H1 (cell line): ENCODE results near the gene MAP2K2. TPM values are rescaled to one million over a fixed set of nuclear protein-coding genes. Genes with fewer than 3 reads are reported as not detected.

ENCODE experiments used
- CTCF ChIA-PET: fragments of 300-600 bp; sonication (Branson Sonifier 250); formaldehyde crosslinking; loops from one replicate; lab custom pipeline; 2021; ENCODE audit not compliant: partially characterized antibody; lab: Charles Lee
- POLR2A ChIA-PET: fragments of 300-600 bp; sonication (Branson Sonifier 250); formaldehyde crosslinking; loops from one replicate; lab custom pipeline; 2021; ENCODE audit warnings: inconsistent platforms; ENCODE audit not compliant: partially characterized antibody; lab: Charles Lee
- DNase-seq, 2 experiments: peaks; one replicate each; pipeline versions ENCODE4 v3.0.0 to v3.0.0-alpha.2; 2010 to 2022; ENCODE audit warnings: low spot score in 2 of 2, low read depth in 1 of 2, mixed read lengths in 1 of 2
- FAIRE-seq: peaks from 2 replicates; lab custom pipeline; 2011; peaks lifted over from hg19 to GRCh38; lab: Jason Lieb, UNC
- H2AFZ ChIP-seq: 2 replicates; pipeline ENCODE4 v1.8.1; 2012; ENCODE audit warnings: low read length, inconsistent platforms
- H2AK5ac ChIP-seq: 2 replicates; pipeline ENCODE4 v1.6.1; 2013; ENCODE audit warnings: low read depth, low read length
- H2BK120ac ChIP-seq: replicated peaks from 2 replicates; pipeline ENCODE3; 2013; ENCODE audit warnings: low read depth, low read length, inconsistent platforms
- H2BK12ac ChIP-seq: 2 replicates; pipeline ENCODE4 v1.6.1; 2013; ENCODE audit warnings: low read depth, low read length
- H2BK15ac ChIP-seq: 2 replicates; pipeline ENCODE4 v1.6.1; 2013; ENCODE audit warnings: low read length
- H2BK20ac ChIP-seq: 2 replicates; pipeline ENCODE4 v1.6.1; 2013; ENCODE audit warnings: low read length
- H2BK5ac ChIP-seq: 2 replicates; pipeline ENCODE4 v1.6.1; 2013; ENCODE audit warnings: low read depth, low read length
- H3K14ac ChIP-seq: 2 replicates; pipeline ENCODE4 v1.6.1; 2013; ENCODE audit warnings: inconsistent platforms; ENCODE audit not compliant: insufficient read length
- H3K18ac ChIP-seq: 2 replicates; pipeline ENCODE4 v1.6.1; 2013; ENCODE audit warnings: low read length; ENCODE audit errors: extremely low read depth
- H3K23ac ChIP-seq: 2 replicates; pipeline ENCODE4 v1.6.1; 2013; ENCODE audit warnings: inconsistent platforms; ENCODE audit not compliant: insufficient read length
- H3K23me2 ChIP-seq: 2 replicates; pipeline ENCODE4 v1.6.1; 2013; ENCODE audit warnings: low read depth, low read length
- H3K27ac ChIP-seq: 2 replicates; pipeline ENCODE4 v1.6.1; 2011; ENCODE audit warnings: low read depth, low read length, inconsistent platforms
- H3K27me3 ChIP-seq, 4 experiments: replicated peaks in 1 of 4; 1 replicate in 1 of 4; 2 replicates in 3 of 4; pipeline versions ENCODE4 v1.6.1 to v1.8.1; 2011 to 2013; ENCODE audit warnings: low read length in 3 of 4, mild to moderate bottlenecking in 3 of 4, inconsistent platforms in 2 of 4, mixed read lengths in 2 of 4, moderate library complexity in 1 of 4; ENCODE audit not compliant: control insufficient read depth in 3 of 4, insufficient read depth in 3 of 4; ENCODE audit errors: extremely low read depth in 1 of 4
- H3K36me3 ChIP-seq, 4 experiments: 2 replicates each; pipeline versions ENCODE4 v1.6.1 to v1.8.1; 2011 to 2013; ENCODE audit warnings: mild to moderate bottlenecking in 4 of 4, low read length in 3 of 4, moderate library complexity in 2 of 4, control low read depth in 1 of 4, inconsistent platforms in 1 of 4; ENCODE audit not compliant: insufficient read depth in 4 of 4, control insufficient read depth in 2 of 4
- H3K4ac ChIP-seq: replicated peaks from 2 replicates; pipeline ENCODE3; 2013; ENCODE audit warnings: low read length, low read depth, mixed read lengths, inconsistent platforms; ENCODE audit not compliant: insufficient read length
- H3K4me1 ChIP-seq, 4 experiments: replicated peaks in 1 of 4; 1 replicate in 1 of 4; 2 replicates in 3 of 4; pipeline versions ENCODE4 v1.6.1 to v1.8.1; 2011 to 2013; ENCODE audit warnings: low read length in 3 of 4, inconsistent platforms in 2 of 4, mixed read lengths in 1 of 4; ENCODE audit not compliant: insufficient read depth in 4 of 4, control insufficient read depth in 3 of 4
- H3K4me2 ChIP-seq, 2 experiments: 2 replicates each; pipeline versions ENCODE4 v1.6.1 to v1.8.1; 2011 to 2013; ENCODE audit warnings: low read depth in 2 of 2, low read length in 2 of 2, control low read depth in 1 of 2, inconsistent platforms in 1 of 2, mild to moderate bottlenecking in 1 of 2; ENCODE audit not compliant: insufficient read depth in 1 of 2
- H3K4me3 ChIP-seq, 4 experiments: fragments of 200-600, 300-600 bp in 1 of 4; sonication (generic), shearing (Covaris generic), sonication (Bioruptor Twin) in 1 of 4; 2 replicates each; pipeline versions ENCODE4 v1.5.1 to v1.8.1; 2011 to 2016; ENCODE audit warnings: low read length in 4 of 4, low read depth in 3 of 4, control low read depth in 2 of 4, inconsistent platforms in 2 of 4, mild to moderate bottlenecking in 2 of 4, mixed read lengths in 1 of 4, moderate library complexity in 1 of 4; ENCODE audit not compliant: insufficient read depth in 2 of 4; ENCODE audit errors: extremely low read depth in 1 of 4
- H3K56ac ChIP-seq: replicated peaks from 2 replicates; pipeline ENCODE3; 2013; ENCODE audit warnings: low read depth, mild to moderate bottlenecking, mixed read lengths, low read length, inconsistent platforms; ENCODE audit not compliant: insufficient read length
- H3K79me1 ChIP-seq: 2 replicates; pipeline ENCODE4 v1.6.1; 2013; ENCODE audit warnings: low read depth, low read length, control low read depth
- H3K79me2 ChIP-seq, 2 experiments: 2 replicates each; pipeline versions ENCODE4 v1.6.1 to v1.8.1; 2012 to 2013; ENCODE audit warnings: low read length in 2 of 2, mild to moderate bottlenecking in 2 of 2, inconsistent platforms in 1 of 2; ENCODE audit not compliant: insufficient read depth in 2 of 2, control insufficient read depth in 1 of 2
- H3K9ac ChIP-seq, 4 experiments: replicated peaks in 1 of 4; 1 replicate in 1 of 4; 2 replicates in 3 of 4; pipeline versions ENCODE4 v1.6.1 to v1.8.1; 2011 to 2013; ENCODE audit warnings: low read depth in 3 of 4, low read length in 3 of 4, control low read depth in 2 of 4, mild to moderate bottlenecking in 2 of 4, moderate library complexity in 2 of 4, inconsistent platforms in 1 of 4; ENCODE audit errors: extremely low read depth in 1 of 4
- H3K9me3 ChIP-seq, 2 experiments: 2 replicates each; pipeline versions ENCODE4 v1.6.1 to v1.8.1; 2012 to 2013; ENCODE audit warnings: mild to moderate bottlenecking in 2 of 2, moderate library complexity in 2 of 2, control low read depth in 1 of 2, inconsistent platforms in 1 of 2, low read depth in 1 of 2, low read length in 1 of 2, mixed read lengths in 1 of 2; ENCODE audit not compliant: insufficient read depth in 2 of 2
- H4K20me1 ChIP-seq, 2 experiments: replicated peaks in 1 of 2; 2 replicates each; pipeline versions ENCODE3 to v1.8.1; 2011 to 2013; ENCODE audit warnings: inconsistent platforms in 2 of 2, low read length in 2 of 2, mild to moderate bottlenecking in 1 of 2; ENCODE audit not compliant: insufficient read depth in 2 of 2, control insufficient read depth in 1 of 2
- H4K5ac ChIP-seq: 2 replicates; pipeline ENCODE4 v1.6.1; 2013; ENCODE audit warnings: low read length, low read depth, mixed read lengths, inconsistent platforms; ENCODE audit not compliant: insufficient read length
- H4K8ac ChIP-seq: 2 replicates; pipeline ENCODE4 v1.8.0; 2013; ENCODE audit warnings: mild to moderate bottlenecking, moderate library complexity, low read length, inconsistent platforms; ENCODE audit not compliant: insufficient read depth; ENCODE audit errors: extremely low read depth
- H4K91ac ChIP-seq: replicated peaks from 2 replicates; pipeline ENCODE3; 2013; ENCODE audit warnings: low read length, mixed read lengths, inconsistent platforms; ENCODE audit not compliant: insufficient read length
- CHD1 ChIP-seq: IDR thresholded peaks from 2 replicates; pipeline ENCODE4 v1.6.1; 2012; ENCODE audit warnings: low read depth, low read length, improper control_type of control experiment
- CHD2 ChIP-seq: IDR thresholded peaks from 2 replicates; pipeline ENCODE4 v1.6.1; 2012; ENCODE audit warnings: low read length, improper control_type of control experiment
- EGR1 ChIP-seq: IDR thresholded peaks from 2 replicates; pipeline ENCODE4 v1.6.1; 2011; ENCODE audit warnings: low read depth, low read length, borderline replicate concordance
- EP300 ChIP-seq, 2 experiments: IDR thresholded peaks; 1 replicate in 1 of 2; 2 replicates in 1 of 2; pipeline ENCODE4 v1.6.1; 2011 to 2012; ENCODE audit warnings: low read depth in 2 of 2, low read length in 2 of 2, mild to moderate bottlenecking in 2 of 2, borderline replicate concordance in 1 of 2, inconsistent platforms in 1 of 2, moderate library complexity in 1 of 2
- FOSL1 ChIP-seq: IDR thresholded peaks from 2 replicates; pipeline ENCODE4 v1.6.1; 2011; ENCODE audit warnings: mild to moderate bottlenecking, low read depth, low read length, moderate library complexity; ENCODE audit not compliant: insufficient read depth
- GTF2F1 ChIP-seq: IDR thresholded peaks from 2 replicates; pipeline ENCODE4 v1.6.1; 2012; ENCODE audit warnings: low read depth, low read length, improper control_type of control experiment, borderline replicate concordance
- HDAC6 ChIP-seq: IDR thresholded peaks from one replicate; pipeline ENCODE4 v1.7.1; 2012; ENCODE audit warnings: low read depth, mild to moderate bottlenecking, inconsistent platforms, low read length, moderate library complexity
- KDM5A ChIP-seq: fragments of 200-600 bp; IDR thresholded peaks from 2 replicates; pipeline ENCODE4 v1.7.1; 2012; ENCODE audit warnings: mild to moderate bottlenecking, low read length, inconsistent platforms, mixed read lengths
- MAFK ChIP-seq: IDR thresholded peaks from 2 replicates; pipeline ENCODE4 v1.6.1; 2012; ENCODE audit warnings: low read depth, mild to moderate bottlenecking, improper control_type of control experiment, low read length
- NANOG ChIP-seq: IDR thresholded peaks from 2 replicates; pipeline ENCODE4 v1.6.1; 2011; ENCODE audit warnings: low read length, low read depth, mild to moderate bottlenecking, inconsistent platforms; ENCODE audit not compliant: insufficient read depth, poor library complexity, severe bottlenecking
- POLR2A ChIP-seq, 2 experiments: IDR thresholded peaks; 1 replicate in 1 of 2; 2 replicates in 1 of 2; pipeline ENCODE4 v1.6.1; 2011; ENCODE audit warnings: low read depth in 2 of 2, low read length in 2 of 2, mild to moderate bottlenecking in 2 of 2; ENCODE audit errors: control extremely low read depth in 1 of 2
- RFX5 ChIP-seq: IDR thresholded peaks from 2 replicates; pipeline ENCODE4 v1.6.1; 2011; ENCODE audit warnings: low read depth, low read length, improper control_type of control experiment, borderline replicate concordance
- SIX5 ChIP-seq: IDR thresholded peaks from 2 replicates; pipeline ENCODE4 v1.6.1; 2011; ENCODE audit warnings: mild to moderate bottlenecking, low read depth, low read length
- SP1 ChIP-seq: IDR thresholded peaks from 2 replicates; pipeline ENCODE4 v1.6.1; 2011; ENCODE audit warnings: low read depth, low read length
- WGBS, 2 experiments: shearing (Covaris generic) in 1 of 2; methylation state at CpG; one replicate each; pipeline versions ENCODE4 v1.1.6 to v1.1.7; 2013 to 2015; ENCODE audit warnings: low lambda C conversion rate in 2 of 2, mixed read lengths in 2 of 2, inconsistent platforms in 1 of 2, low coverage in 1 of 2, missing lambda C conversion rate in 1 of 2; ENCODE audit not compliant: insufficient replicate concordance in 2 of 2, insufficient coverage in 1 of 2, insufficient read length in 1 of 2; ENCODE audit errors: extremely low coverage in 1 of 2, missing lambda C conversion rate in 1 of 2; 5-methylcytosine and 5-hydroxymethylcytosine counted together
- polyA plus RNA-seq, 7 experiments: library from polyadenylated mRNA; depleted of rRNA in 3 of 7; stranded (reverse) in 5 of 7; unstranded in 2 of 7; fragments of >200 nt in 5 of 7; fragments of 200-250 nt in 2 of 7; gene quantifications; 1 replicate in 5 of 7; 2 replicates in 1 of 7; 4 replicates in 1 of 7; pipeline versions ENCODE4 v1.2.1 to v1.2.3, GENCODE V29; 2011 to 2013; ENCODE audit warnings: missing spikeins in 2 of 7, mixed read lengths in 2 of 7
- total RNA-seq: library from RNA; stranded (reverse); fragmentation: NEBNext Ultra II Directional; extraction: Animal tissue kit (Norgen Biotek cat#: 25700); gene quantifications from 2 replicates; pipeline ENCODE4 v1.2.1, GENCODE V29; 2021

Gene MAP2K2
- total and polyA plus RNA-seq, 2 of the 8 experiments (the other 6 are each of a cell fraction or from before 2014, with no cell fraction given), result 111 to 162 TPM

- H3K4me1 ChIP-seq, result no peaks in the 10 kb centered on the region; a peak in 1 of 7 replicates
- H3K23ac ChIP-seq, result no peak overlapping the region
- ChIA-PET POLR2A (interaction anchor here (2.7 kb wide), 1 partner anchor 153 kb away, joined by 9 read pairs; the partner anchor contains the start of gene EEF2), CTCF (interaction anchor here (1.7 to 7.1 kb wide), 11 partner anchors 11 to 95 kb away, joined by 3 to 79 read pairs (median 20); partner anchors contain the start of gene CREB3L3)
- no peak for DNase-seq
- no peak overlapping the region for H4K91ac ChIP-seq
- no peaks in the 10 kb centered on the region for H3K79me1 ChIP-seq
- no peak for FAIRE-seq
- H3K23me2 ChIP-seq, result no peaks in the 10 kb centered on the region
- no peak overlapping the region for H3K14ac ChIP-seq
- H2AK5ac ChIP-seq, result no peak overlapping the region
- H3K4me2 ChIP-seq, result no peak overlapping the region
- H4K5ac ChIP-seq, result no peak overlapping the region
- no peaks in the 10 kb centered on the region for H4K20me1 ChIP-seq
- H3K27ac ChIP-seq, result no peak overlapping the region
- no peak overlapping the region for H2BK12ac ChIP-seq
- WGBS, 2 experiments, result 90% methylated on average over 5 of the region's 5 CpGs; no CpG with 5 or more reads in 1 of the 2 experiments
- TF ChIP-seq EGR1 (no peak), KDM5A (no peak), HDAC6 (no peak), SIX5 (no peak), FOSL1 (no peak), MAFK (no peak), RFX5 (no peak), SP1 (no peak), EP300 (IDR thresholded peaks at IDR 0.05; ENCODE audit: borderline replicate concordance in 1 of 2, low read depth in 2 of 2, low read length in 2 of 2) (no peak), POLR2A (IDR thresholded peaks at IDR 0.05; ENCODE audit: control extremely low read depth in 1 of 2, low read depth in 2 of 2, low read length in 2 of 2) (no peak), NANOG (no peak), CHD1 (no peak), GTF2F1 (no peak), CHD2 (no peak)
- H3K4me3 ChIP-seq, result no peak overlapping the region
- H2BK5ac ChIP-seq, result no peak overlapping the region
- H3K9me3 ChIP-seq, result no peaks in the 10 kb centered on the region
- no peak overlapping the region for H2AFZ ChIP-seq
- H2BK120ac ChIP-seq, result no peak overlapping the region
- no peak overlapping the region for H3K18ac ChIP-seq
- H3K9ac ChIP-seq, result no peak overlapping the region
- H3K27me3 ChIP-seq, result no peaks in the 10 kb centered on the region
- H3K36me3 ChIP-seq, result no peaks in the 10 kb centered on the region
- H2BK20ac ChIP-seq, result no peak overlapping the region
- no peaks in the 10 kb centered on the region for H3K79me2 ChIP-seq
- H4K8ac ChIP-seq, result no peak overlapping the region
- H2BK15ac ChIP-seq, result no peak overlapping the region
- H3K4ac ChIP-seq, result no peak overlapping the region
- no peak overlapping the region for H3K56ac ChIP-seq
Measured at GRCh38 chr19:4138445-4138844, 14.5 kb upstream of the MAP2K2 start.
